Right hindlimb (tissue), 1 donor: ENCODE measurements around the gene NYAP2.

Experiments
- DNase-seq: peaks from one replicate; pipeline ENCODE4 v3.0.0-alpha.2; 2018

Gene NYAP2

DNA sequence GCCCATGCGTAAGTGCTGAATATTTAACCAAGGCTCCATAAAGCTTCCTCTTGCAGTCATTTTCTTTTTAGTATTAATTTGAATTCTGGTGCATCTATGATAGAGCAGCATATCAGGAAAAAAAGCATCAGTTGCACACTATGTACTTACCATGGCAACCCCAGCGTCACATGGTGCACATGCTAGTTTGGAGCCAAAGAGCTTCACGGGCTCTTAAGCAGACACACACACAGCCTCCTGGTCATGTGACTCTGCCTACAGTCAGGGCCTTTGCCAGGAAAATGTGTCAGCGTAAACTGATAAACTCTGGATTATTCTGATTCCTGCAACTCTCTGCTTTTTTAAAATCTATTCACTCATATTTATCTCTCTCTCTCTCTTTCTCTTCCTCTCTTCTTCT, 30.2 kb downstream of the NYAP2 start:
- peak; percentile 29 for DNase-seq

DNA sequence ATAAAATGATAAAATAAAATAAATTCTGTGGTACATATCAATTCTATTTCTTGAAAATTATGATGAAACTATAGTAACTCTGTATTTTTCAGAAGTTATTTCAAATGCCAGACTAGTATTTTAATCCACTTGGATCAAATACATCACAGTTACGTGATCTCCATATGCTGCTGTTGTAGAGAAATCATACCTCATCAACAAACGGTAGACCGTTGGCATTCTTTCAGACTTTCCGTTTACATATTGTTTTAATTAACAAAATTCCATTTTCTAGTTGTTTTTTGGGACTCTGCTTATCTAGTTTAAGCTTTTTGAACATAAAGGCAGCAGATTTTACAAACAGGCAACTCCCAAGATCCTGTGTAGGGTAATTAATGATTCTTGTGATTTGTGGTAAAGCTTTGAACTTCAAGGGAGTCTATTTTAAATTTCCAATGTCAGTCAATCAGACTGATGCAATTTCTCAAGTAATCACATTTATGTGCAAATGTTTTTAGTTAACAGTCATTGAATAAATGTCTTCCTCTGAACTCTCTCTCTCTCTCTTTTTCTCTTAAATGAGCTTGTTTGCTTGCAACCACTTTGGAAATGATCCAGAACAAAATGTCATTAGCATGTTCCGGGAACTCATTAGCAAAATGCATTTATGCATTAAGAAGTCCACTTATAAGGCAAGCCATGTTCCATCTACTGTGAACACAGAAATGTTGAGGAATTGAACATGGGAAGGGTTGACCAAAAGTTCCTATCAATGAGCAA, 31.8 kb downstream of the NYAP2 start:
- DNase-seq: no peak

- no peak for DNase-seq
Observed at GRCh38 chr2:225434014-225434413, 34.5 kb downstream of the NYAP2 start.

- DNase-seq: no peak
Observed at GRCh38 chr2:225437319-225437718, 37.8 kb downstream of the NYAP2 start.

DNA sequence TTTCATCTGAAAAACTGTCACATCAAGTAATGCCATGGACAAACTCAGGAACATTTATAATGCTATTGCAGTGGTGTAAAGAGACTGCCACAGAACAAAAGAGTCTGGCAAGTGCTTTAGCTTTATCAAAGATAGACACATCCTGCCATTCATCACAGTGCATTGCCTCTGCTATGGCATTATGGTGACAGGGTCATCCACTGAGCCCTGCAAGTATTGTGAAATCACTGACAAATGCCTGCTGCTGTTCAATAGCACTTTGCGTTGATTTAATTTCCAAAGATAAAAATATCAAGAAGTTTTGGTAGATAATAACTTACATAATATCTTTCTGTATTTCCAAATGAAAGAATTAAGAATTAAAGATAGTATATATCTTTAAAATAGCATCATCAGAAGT, 38.7 kb downstream of the NYAP2 start:
- DNase-seq: no peak

DNA sequence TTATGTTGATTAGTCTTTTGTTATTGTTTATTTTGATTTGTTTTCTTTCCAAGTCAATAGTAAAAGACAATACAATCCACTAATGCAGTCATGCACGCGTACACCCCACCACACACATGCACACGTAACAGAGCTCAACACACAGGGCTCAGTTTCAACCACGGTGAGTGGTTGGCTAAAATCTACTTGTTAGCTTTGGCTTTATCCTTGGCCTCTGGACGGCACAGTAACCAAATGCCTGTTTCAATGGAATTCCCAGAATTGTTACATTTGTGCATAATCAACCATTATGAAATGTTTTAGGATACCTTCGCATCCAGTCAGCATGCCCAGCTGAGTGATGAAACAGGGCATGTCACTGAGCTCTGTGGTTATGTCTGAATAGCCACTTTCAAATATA, 53.2 kb downstream of the NYAP2 start:
- DNase-seq: peak; percentile 16

DNA sequence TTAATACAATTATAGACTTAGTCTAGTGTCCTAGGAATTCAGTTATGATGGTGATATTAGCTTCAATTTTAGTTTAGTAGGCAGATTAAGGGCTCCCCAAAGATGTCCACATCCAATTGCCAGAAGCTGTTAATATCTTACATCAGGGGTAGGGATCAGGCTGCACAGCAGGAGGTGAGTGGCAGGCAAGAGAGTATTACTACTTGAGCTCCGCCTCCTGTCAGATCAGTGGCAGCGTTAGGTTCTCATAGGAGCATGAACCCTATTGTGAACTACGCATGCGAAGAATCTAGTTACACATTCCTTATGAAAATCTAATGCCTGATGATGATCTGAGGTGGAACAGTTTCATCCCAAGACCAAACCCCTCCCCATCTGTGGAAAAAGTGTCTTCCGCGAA, 54.9 kb downstream of the NYAP2 start:
- no peak for DNase-seq

DNA sequence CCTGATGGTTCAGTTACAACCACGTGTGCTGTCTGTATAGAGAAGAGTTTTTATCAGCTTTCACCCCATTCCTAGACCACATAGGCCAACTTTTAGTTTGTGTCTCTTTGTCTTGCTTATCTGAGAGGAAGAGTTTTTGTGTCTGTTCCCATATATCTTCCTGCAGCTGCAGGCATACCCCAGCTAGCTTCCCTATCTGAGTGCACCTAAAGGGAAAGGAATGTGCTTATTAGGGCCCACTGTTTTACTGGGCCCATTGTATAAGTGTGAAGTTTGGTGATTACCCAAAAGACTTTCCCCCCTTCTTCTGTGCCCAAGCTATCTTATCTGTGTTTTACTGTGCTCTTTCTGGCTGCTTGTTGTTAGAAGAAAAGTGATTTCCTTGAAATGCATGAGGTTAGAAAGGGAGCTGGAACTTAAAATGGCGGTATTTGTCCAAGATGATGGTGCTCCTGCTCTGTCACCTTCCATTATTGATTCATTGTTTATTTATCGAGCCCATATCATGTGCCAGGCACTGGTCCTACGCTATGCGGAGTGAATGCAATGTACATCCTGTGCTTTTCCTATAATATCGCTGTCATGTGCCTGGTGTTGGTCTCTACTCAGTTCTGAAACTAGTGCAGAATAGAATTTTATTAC, 57.2 kb downstream of the NYAP2 start:
- no peak for DNase-seq

- no peak for DNase-seq
Observed at GRCh38 chr2:225457482-225457881, 58.0 kb downstream of the NYAP2 start.

DNA sequence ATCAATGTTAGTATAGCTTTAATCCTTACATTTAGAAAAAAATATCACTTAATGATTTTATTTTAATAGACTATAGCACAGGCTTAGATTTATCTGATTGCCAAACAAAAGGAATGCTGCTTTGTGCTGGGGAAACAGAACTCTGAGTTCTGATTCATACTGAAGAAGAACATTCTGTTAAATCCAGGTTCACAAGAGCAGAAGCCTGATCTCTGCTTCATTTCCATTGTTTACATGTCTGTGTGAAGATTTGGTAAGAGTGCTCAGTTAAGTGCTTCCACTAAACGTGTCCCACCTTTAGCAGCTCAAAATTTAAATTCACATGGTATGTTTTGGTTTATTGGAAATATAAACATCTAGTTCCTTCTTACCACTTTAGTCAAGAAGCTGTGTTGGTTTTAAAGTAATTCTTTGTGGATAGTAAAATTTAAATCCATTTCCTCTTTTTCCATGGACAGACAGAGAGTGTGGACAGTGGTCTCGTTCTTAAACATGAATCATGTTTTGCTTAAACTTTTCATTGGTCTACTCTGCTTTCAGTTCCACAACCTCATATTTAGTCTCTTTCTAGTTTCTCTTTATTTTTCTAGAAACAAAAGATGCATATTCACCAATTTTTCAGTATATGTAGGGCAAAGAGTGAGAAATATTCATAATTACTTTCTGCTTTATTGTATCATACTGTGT, 59.1 kb downstream of the NYAP2 start:
- no peak for DNase-seq

DNA sequence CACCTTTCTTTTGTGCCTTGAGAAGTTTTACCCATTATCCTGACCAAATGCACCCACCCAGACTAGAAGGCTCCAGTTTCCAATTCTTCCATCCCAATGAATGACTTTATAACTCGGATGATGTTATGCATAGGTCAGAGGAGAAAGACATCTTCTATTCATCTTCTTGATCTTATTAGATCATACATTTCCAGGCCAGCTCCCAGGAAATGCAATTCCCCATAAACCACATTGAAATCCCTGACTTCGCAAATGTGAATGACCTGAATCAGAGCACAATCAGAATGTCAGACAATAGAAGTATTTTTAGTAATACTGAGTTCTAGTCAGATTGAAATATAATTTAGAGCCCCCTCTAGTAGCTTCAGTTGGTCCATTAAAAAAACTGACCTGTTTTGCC, 62.9 kb downstream of the NYAP2 start:
- no peak for DNase-seq

DNA sequence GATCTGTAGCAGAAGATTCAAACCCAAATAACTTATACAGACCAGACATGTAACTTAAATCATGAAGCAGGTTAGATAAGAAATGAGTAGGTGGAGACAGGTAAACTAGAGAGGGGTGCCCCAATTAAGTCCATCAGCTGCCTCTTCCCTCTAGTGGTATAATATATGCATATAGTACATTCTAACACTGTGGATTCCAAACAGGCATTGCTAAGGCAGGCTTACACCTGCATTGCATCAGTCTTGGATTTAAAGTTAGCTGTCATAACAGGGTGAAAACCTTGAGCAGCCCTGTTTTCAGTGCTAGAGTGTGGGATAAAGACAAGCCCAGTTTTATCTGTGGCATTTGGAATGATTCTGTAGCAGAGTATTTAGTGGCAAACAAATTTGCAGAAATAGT, 63.4 kb downstream of the NYAP2 start:
- DNase-seq: no peak

GRCh38 chr2:225463449-225463848, 63.9 kb downstream of the NYAP2 start:
- no peak for DNase-seq

DNA sequence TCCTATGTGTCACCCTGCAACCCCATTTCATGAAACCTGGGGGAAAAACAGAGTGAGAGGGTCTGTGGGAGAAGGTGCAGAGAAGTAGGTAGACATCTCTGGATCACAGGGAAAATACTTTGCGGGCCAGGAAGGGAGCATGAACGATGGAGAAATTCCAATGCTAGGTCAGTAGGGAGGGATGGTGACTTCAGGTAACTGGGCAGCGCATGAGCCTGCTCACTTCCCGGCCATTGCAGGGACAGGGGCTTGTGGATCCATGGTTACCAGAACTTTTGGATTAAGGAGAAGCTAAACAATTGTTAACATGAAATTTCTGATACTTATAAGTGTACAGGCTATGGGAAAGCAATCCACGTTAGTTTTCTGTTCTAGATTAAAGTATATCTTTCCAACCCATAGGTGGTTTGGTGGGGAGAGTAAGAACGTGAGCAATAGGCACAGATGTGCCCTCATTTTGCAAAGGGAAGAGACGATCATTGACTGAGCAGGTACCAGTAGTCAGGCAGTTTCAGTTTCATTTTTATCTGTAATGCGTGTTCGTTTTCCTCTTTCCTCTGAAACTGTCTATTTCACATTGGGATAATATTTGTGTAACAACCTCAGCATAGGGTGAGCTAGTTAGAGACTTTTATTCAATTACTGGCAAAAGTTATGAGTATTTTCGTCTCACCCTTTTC, 65.0 kb downstream of the NYAP2 start:
- no peak for DNase-seq

DNA sequence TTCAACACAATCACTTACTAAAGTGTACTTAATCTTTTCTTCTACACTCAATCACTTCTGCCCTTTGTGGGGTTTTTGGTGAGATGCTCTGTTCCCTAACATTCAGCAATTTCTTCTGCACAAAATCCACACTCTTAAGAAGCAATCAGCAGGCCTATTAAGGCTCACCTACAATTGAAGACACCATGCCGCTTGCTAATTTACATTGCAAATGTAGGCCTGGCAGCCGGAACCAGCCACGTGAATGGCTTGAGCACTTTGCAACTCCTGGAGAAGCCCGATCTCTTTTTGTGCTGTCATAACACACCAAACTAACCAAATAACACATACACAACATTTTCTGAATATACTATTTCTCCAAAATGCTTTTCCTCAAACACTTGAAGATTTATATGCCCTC, 66.3 kb downstream of the NYAP2 start:
- no peak for DNase-seq

GRCh38 chr2:225466891-225467604, 67.5 kb downstream of the NYAP2 start:
- DNase-seq: no peak

GRCh38 chr2:225468131-225468530, 68.6 kb downstream of the NYAP2 start:
- no peak for DNase-seq

GRCh38 chr2:225471039-225471438, 71.5 kb downstream of the NYAP2 start:
- DNase-seq: no peak

DNA sequence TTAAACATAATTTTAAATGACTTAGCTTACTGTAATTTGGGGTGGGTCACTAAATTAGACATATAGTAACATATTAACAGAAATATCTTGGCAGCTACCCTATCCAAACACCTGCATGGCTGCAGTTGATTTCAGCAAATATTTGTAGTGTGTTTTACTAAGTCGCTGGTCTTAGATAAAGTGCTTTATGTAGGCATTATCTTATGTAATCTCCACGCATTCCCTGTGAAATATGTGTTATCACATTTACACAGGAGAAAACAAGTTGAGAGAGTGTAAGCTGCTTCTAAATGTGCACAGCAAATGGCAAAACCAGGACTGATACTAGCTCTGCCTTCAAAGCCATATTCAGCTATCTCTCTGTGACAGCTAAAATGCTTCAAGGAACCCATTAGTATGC, 72.0 kb downstream of the NYAP2 start:
- no peak for DNase-seq

DNA sequence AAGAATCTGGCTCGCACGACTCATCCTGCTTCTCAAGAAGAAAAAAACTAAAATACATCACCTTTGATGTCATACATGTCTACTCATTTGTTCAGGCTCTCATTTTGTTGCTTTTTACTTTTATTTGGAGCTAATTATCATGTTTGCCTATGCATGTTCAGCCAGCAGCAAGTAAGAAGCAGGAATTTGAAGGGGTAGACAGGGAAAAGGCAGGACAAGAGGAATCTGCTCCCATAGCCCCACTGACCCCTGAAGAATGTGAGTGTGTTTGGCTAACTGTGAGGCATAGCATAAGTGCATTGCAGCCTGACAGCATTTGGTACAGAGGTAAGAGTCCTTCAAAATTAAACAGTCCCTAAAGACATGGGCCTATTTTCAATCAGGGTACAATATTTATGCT, 72.7 kb downstream of the NYAP2 start:
- no peak for DNase-seq

DNA sequence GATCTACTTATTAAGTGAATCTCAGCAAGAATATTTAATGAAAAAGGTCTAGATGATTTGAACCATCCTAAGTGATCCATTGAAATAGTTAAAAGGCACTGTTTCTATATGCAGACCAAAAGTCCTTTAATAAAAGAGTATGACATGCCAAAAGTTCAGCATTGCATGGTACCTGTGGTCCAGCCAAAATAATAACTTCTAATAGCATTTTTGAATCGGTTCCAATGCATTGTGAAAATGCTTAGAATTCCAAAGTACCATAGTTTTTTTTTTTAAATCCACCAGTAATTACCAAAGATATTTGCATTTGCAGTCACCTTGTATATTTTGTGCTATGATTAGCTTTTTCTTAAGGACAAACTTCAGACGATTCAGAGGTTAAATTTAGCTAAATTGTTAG, 79.9 kb downstream of the NYAP2 start:
- DNase-seq: no peak

- no peak for DNase-seq
Observed at GRCh38 chr2:225484751-225485150, 85.2 kb downstream of the NYAP2 start.

GRCh38 chr2:225486236-225486635, 86.7 kb downstream of the NYAP2 start:
- no peak for DNase-seq
